T-helper 2 cell treated with Interferon-gamma antibody and Interleukin-4, amounts not matched to agents 100 ng/mL and 5 ng/mL, for 36 hours (primary cell): ENCODE measurements around the gene PTPRD. TPM values are rescaled to one million over a fixed set of nuclear protein-coding genes. Genes with fewer than 3 reads are reported as not detected.
"Not testable (repeated sequence)": the region's sequence is repeated elsewhere in the genome, so short reads cannot be mapped to it uniquely, and the experiment has no call there.

Source experiments
- intact Hi-C: fragments of 100-400 bp; cut with micrococcal nuclease; formaldehyde crosslinking; loops from one replicate; pipeline ENCODE4 v1.15.1; 2023
- total RNA-seq: library from RNA; stranded (reverse); gene quantifications from 2 replicates; pipeline ENCODE4 v1.2.3, GENCODE V29; 2022

The PTPRD gene
- total RNA-seq, 1 donor from 2014 or later = not detected

- intact Hi-C loops = no loop called here
Measured at GRCh38 chr9:10488937-10489336, 123.9 kb downstream of the PTPRD start.

GRCh38 chr9:10479172-10479571, 133.6 kb downstream of the PTPRD start:
- intact Hi-C loops = no loop called here

- intact Hi-C loops = not testable (repeated sequence)
Measured at GRCh38 chr9:10449201-10449617, 163.6 kb downstream of the PTPRD start.

- intact Hi-C loops = no loop called here
Measured at GRCh38 chr9:10447036-10447435, 165.8 kb downstream of the PTPRD start.

- intact Hi-C loops = no loop called here
Measured at GRCh38 chr9:10443868-10444204, 169.0 kb downstream of the PTPRD start.

GRCh38 chr9:10443181-10443867, 169.5 kb downstream of the PTPRD start:
- intact Hi-C loops = no loop called here

GRCh38 chr9:10438955-10439354, 173.8 kb downstream of the PTPRD start:
- intact Hi-C loops = no loop called here

- intact Hi-C loops = no loop called here
Measured at GRCh38 chr9:10436756-10437155, 176.0 kb downstream of the PTPRD start.

GRCh38 chr9:10434412-10434811, 178.4 kb downstream of the PTPRD start:
- intact Hi-C loops = no loop called here

- intact Hi-C loops = no loop called here
Measured at GRCh38 chr9:10411272-10411671, 201.5 kb downstream of the PTPRD start.

- intact Hi-C loops = no loop called here
Measured at GRCh38 chr9:10403283-10403682, 209.5 kb downstream of the PTPRD start.

- intact Hi-C loops = no loop called here
Measured at GRCh38 chr9:10396615-10397014, 216.2 kb downstream of the PTPRD start.

GRCh38 chr9:10387282-10387681, 225.5 kb downstream of the PTPRD start:
- intact Hi-C loops = no loop called here

- intact Hi-C loops = no loop called here
Measured at GRCh38 chr9:10371824-10372223, 241.0 kb downstream of the PTPRD start.

GRCh38 chr9:10366171-10366779, 246.5 kb downstream of the PTPRD start:
- intact Hi-C loops = loop anchor here (5.0 kb wide), 1 partner anchor 1966 kb away; no protein-coding TSS in a partner anchor

GRCh38 chr9:10354591-10354990, 258.2 kb downstream of the PTPRD start:
- intact Hi-C loops = no loop called here

GRCh38 chr9:10345621-10346020, 267.2 kb downstream of the PTPRD start:
- intact Hi-C loops = not testable (repeated sequence)

- intact Hi-C loops = no loop called here
Measured at GRCh38 chr9:10341057-10341456, 271.7 kb downstream of the PTPRD start.

- intact Hi-C loops = no loop called here
Measured at GRCh38 chr9:10339152-10339551, 273.6 kb downstream of the PTPRD start.

- intact Hi-C loops = no loop called here
Measured at GRCh38 chr9:10331157-10331556, 281.6 kb downstream of the PTPRD start.

GRCh38 chr9:10282084-10282483, 330.7 kb downstream of the PTPRD start:
- intact Hi-C loops = no loop called here

- intact Hi-C loops = no loop called here
Measured at GRCh38 chr9:10274988-10275387, 337.8 kb downstream of the PTPRD start.

- intact Hi-C loops = no loop called here
Measured at GRCh38 chr9:10274175-10274574, 338.6 kb downstream of the PTPRD start.
